Amygdala (tissue), 56 donors: ENCODE results near the gene GNB4.

Source experiments
- DNase-seq, 56 donors: peaks; one replicate each; lab custom pipeline; 2025; lab: John Stamatoyannopoulos, UW

Gene GNB4

DNA sequence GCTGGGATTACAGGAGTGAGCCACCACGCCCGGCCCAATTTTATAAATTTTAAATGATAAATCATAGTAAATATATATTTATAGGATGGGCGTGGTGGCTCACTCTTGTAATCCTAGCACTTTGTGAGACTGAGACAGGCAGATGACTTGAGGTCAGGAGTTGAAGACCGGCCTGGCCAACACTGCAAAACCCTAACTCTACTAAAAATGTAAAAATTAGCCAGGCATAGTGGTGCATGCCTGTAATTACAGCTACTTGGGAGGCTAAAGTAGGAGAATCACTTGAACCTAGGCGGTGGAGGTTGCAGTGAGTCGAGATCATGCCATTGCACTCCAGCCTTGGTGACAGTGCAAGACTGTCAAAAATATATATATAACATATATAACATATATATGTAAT, 77.3 kb downstream of the GNB4 start:
- DNase-seq: no peak

DNA sequence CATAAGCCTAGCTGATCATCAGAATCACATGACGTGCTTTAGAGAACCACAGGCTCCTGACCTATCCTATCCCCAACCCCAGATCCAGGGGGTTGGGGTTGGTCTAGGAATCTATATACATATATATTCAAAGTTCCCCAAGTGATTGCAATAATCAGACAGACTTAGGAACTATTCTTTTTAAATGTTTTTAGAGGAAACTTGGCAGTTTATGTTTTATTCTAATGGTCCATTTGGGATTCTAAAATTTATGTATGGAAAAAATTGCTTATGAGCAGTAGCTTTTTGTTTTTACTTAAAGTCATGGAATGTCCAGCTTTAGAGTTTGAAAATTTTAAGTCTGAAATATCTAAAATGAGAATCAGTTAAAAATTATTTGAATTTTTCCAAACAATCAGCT, 81.6 kb downstream of the GNB4 start:
- DNase-seq: no peak

DNA sequence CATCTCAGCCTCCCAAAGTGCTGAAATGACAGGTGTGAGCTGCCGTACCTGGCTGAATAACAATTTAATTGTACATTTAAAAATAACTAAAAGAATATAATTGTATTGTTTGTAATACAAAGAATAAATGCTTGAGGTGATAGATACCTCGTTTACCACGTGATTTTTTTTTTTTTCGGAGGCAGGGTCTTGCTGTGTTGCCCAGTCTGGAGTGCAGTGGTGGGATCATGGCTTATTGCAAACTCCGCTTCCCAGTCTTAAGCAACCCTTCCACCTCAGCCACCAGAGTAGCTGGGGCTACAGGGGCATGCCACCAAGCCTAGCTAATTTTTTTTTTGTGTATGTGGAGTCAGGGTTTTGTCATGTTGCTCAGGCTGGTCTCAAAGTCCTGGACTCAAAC, 87.9 kb downstream of the GNB4 start:
- DNase-seq: no peak

DNA sequence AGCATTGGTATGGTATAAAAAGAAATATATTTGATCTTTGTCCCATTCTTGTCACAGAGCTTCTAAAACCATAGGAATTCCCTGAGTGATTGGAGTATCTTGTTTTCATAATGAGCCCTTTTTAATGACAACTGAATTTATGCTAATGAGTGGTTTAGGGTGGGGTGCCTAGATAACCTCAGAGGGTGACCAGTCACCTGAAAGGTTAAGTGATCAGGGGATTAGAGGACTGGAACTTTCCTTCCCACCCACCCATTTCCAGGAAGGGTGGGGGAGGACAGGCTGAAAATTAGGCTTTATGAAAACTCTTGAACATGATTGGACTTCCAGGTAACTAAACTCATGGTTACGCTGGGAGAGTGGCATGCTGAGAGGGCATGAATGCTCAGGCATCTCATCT, 95.3 kb downstream of the GNB4 start:
- DNase-seq: no peak

DNA sequence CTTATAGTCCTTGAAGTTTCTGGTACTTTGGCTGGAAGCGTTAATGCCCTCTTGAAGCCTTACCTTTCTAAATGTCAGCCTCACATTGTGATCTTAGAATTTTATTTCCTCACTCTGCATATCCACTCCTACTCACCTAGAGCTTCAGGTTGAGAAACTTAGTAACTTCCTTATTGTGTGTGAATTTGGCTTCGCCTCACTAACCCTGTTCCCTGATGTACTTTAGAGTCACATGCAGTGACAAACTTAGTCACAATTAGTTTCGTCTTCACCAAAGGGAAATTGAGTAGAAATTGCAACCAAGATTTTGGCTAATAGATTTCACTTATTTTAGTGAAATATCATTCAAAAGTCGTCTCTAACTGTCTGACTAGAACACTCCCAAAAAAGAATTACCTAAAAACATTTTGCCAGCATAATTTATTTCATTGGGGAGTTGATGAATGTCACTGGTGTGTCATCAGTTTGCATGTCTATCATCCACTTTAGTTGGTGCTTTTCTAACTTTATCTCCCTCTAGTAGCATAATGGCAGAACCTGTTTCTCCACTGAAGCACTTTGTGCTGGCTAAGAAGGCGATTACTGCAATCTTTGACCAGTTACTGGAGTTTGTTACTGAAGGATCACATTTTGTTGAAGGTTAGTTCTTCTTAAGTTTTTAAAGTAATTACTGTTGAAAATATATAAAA, 102.8 kb downstream of the GNB4 start:
- no peak for DNase-seq

DNA sequence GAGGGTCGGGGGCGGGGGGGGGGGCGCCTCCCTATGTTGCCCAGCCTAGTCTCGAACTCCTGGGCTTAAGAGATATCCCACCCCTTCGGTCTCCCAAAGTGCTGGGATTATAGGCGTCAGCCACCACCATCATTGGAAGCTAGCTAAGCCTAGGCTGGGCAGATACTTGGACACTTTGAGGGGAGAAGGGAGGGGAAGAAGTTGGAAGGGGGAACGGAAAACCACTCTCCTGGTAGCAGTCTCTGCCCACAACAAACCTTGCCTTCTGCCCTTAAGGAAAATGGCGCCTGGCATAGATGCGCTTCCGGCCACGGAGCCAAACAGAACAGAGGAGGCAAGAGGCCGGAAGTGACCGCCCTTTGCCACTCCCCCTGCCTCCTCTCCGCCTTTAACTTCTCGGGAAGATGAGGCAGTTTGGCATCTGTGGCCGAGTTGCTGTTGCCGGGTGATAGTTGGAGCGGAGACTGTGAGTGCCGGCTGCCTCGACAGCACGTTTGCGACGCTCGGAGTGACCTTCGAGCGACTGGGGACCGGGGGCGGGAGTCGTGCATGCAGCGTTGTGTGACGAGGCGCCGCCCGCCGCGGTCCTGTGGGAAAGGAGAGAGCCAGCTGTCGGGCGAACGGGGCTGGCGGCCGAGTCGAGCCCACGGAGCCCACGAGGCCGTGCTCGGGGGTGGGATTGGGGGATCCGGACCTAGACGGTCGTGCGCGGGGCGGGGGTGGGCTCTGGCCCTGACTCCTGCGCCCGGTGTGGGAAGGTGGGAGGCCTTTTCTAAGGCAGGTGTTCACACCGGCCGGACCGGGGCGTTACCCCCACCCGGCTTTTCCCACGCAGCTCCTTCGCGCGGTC, 103.7 kb downstream of the GNB4 start, which contains the start of gene MFN1:
Gene MFN1, plus strand, starts transcription at position 365 of the 850 bp plus-strand sequence. CDS start 1,143 bp downstream, outside the sequence.
- peak; percentile 42 to 97 (median 90) for DNase-seq
